DOHH2 (cell line): ENCODE data around the gene PIGS.
A peak's percentile ranks its signal among the peaks of the same experiment; 100 is the strongest.

ENCODE experiments used
- H3F3A ChIP-seq: fragments of 200-600 bp; sonication (generic), shearing (Covaris generic); 2 replicates; pipeline ENCODE4 v1.6.0; 2016; ENCODE audit warnings: antibody characterized with exemption, mild to moderate bottlenecking; ENCODE audit not compliant: control insufficient read depth, insufficient read depth
- H3K27ac ChIP-seq: fragments of 200-600 bp; sonication (generic); 2 replicates; pipeline ENCODE4 v1.5.1; 2014; ENCODE audit warnings: low read depth, mild to moderate bottlenecking, low read length, moderate library complexity
- H3K27me3 ChIP-seq: fragments of 200-600 bp; sonication (generic); 2 replicates; pipeline ENCODE4 v1.6.1; 2014; ENCODE audit warnings: mild to moderate bottlenecking, low read length, mixed read lengths; ENCODE audit not compliant: control insufficient read depth
- H3K36me3 ChIP-seq: fragments of 200-600 bp; sonication (generic); 2 replicates; pipeline ENCODE4 v1.6.1; 2014; ENCODE audit warnings: mild to moderate bottlenecking, low read length, moderate library complexity, mixed read lengths; ENCODE audit not compliant: control insufficient read depth
- H3K4me1 ChIP-seq: fragments of 200-600 bp; sonication (generic); 2 replicates; pipeline ENCODE4 v1.6.1; 2014; ENCODE audit warnings: mild to moderate bottlenecking, low read length, mixed read lengths; ENCODE audit not compliant: control insufficient read depth
- H3K4me2 ChIP-seq: fragments of 200-600 bp; sonication (generic); 2 replicates; pipeline ENCODE4 v1.6.0; 2014; ENCODE audit warnings: mild to moderate bottlenecking, low read length, moderate library complexity
- H3K4me3 ChIP-seq: fragments of 200-600 bp; sonication (generic); 2 replicates; pipeline ENCODE4 v1.5.1; 2014; ENCODE audit warnings: mild to moderate bottlenecking, low read length, mixed read lengths
- H3K79me2 ChIP-seq: fragments of 200-600 bp; sonication (generic); 2 replicates; pipeline ENCODE4 v1.6.1; 2014; ENCODE audit warnings: mild to moderate bottlenecking, low read length, mixed read lengths; ENCODE audit not compliant: control insufficient read depth
- H3K9me2 ChIP-seq: fragments of 200-600 bp; sonication (generic); replicated peaks from 2 replicates; pipeline ENCODE4 v1.6.1; 2014; ENCODE audit warnings: mild to moderate bottlenecking, low read length, mixed read lengths; ENCODE audit not compliant: control insufficient read depth
- H3K9me3 ChIP-seq: fragments of 200-600 bp; sonication (generic); 2 replicates; pipeline ENCODE4 v1.6.1; 2014; ENCODE audit warnings: antibody characterized with exemption, low read length, mixed read lengths; ENCODE audit not compliant: control insufficient read depth, insufficient read depth
- H4K20me1 ChIP-seq: fragments of 200-600 bp; sonication (generic); 2 replicates; pipeline ENCODE4 v1.6.0; 2014; ENCODE audit warnings: low read depth, mild to moderate bottlenecking, antibody characterized with exemption, low read length, moderate library complexity; ENCODE audit not compliant: control insufficient read depth, insufficient read depth
- CTCF ChIP-seq: fragments of 200-600 bp; sonication (generic); IDR thresholded peaks from one replicate; pipeline ENCODE4 v1.5.1; 2014; ENCODE audit warnings: antibody characterized with exemption, mild to moderate bottlenecking, low read depth, low read length; ENCODE audit not compliant: poor library complexity, severe bottlenecking
- EZH2phosphoT487 ChIP-seq: fragments of 200-600 bp; sonication (generic); IDR thresholded peaks from 2 replicates; pipeline ENCODE4 v1.6.1; 2017; ENCODE audit warnings: borderline replicate concordance, mild to moderate bottlenecking, antibody characterized with exemption, low read length, moderate library complexity, mixed read lengths

PIGS gene

DNA sequence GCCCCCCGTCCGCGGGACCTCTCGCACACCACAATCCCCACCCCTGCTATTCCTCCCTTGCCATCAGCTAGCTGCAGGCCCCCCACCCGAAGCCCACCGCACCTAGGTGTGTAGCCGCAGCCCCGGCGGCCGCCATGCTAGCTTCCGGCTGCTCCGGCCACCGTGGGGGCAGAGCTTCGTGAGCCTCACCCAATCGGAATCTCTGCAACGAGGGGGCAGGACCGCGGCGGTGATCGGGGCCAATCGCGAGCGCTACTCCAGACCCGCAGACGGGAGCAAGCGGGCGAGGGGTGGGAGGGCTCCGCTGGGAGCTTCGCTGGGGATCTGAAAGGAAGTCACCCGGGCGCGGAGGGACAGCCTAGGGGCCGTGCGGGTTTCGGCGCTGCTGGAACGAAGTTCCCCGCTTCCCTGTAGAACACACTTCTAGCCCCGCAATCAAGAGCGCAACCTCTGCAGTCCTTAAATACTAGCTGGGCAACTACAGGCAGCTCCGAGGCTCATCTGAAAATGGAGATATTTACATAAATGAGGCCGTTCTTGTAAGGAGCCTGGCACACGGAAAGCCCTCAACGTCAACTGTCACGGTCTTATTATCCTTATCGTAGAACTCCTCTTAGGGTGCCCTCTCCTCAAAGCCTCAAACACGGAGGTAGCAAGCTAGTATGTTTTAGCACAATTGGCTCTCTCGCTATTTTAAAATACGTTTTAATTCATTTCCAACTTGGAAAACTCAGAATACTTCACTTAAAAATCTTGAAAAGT lies at the start of gene PIGS:
PIGS (minus strand) TSS at position 164 of the 762 bp plus-strand sequence; CDS start at position 136, 28 bp downstream.
- H3K9me2 ChIP-seq = no peaks in the 10 kb centered on the region
- no peaks in the 10 kb centered on the region for H3K9me3 ChIP-seq
- peak within 1 kb of the TSS; percentile 84 for H3K4me3 ChIP-seq
- TF ChIP-seq EZH2phosphoT487 (no peak), CTCF (no peak)
- peaks cover 11% of the 10 kb centered on the region for H3F3A ChIP-seq
- no peaks in the 10 kb centered on the region for H3K27me3 ChIP-seq
- peaks cover 7% of the 10 kb centered on the region; the same call in 1 of the 2 replicates for H4K20me1 ChIP-seq
- H3K4me1 ChIP-seq = peaks cover 58% of the 10 kb centered on the region
- peaks cover 45% of the 10 kb centered on the region for H3K36me3 ChIP-seq
- peak within 1 kb of the TSS; percentile 92 for H3K4me2 ChIP-seq
- peak within 1 kb of the TSS; percentile 20; the same call in 1 of the 2 replicates for H3K27ac ChIP-seq
- H3K79me2 ChIP-seq = peaks cover 27% of the 10 kb centered on the region

DNA sequence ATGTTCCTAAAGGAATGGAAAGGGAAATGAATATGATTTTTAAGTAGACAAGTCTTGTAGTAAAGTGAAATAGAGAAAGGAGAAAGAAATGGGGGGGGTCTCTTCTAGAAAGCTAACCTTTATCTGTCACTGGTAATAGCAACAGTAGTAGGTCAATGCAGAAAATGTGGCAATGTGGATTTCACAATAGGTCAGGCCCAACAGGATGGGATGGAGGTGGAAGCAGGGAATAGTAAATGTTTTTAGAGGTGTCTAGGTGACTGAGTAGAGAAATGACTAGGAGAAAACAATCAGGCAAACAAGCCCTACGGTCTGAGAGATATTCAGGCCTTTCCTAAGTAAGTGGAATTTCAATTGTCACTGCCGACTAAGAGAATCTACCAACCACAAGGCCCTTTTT lies 48.7 kb upstream of the PIGS start:
- H3K9me3 ChIP-seq = no peaks in the 10 kb centered on the region
- H3F3A ChIP-seq = 0 out of 2 replicates have a peak, but pooled peaks cover 4% of the 10 kb centered on the region
- no peaks in the 10 kb centered on the region for H3K4me1 ChIP-seq
- H4K20me1 ChIP-seq = peaks cover 3% of the 10 kb centered on the region; the same call in 1 of the 2 replicates
- no peak overlapping the region for H3K27ac ChIP-seq
- no peak for TF ChIP-seq CTCF
- TF ChIP-seq EZH2phosphoT487 = no peak
- H3K27me3 ChIP-seq = no peaks in the 10 kb centered on the region
- no peak overlapping the region for H3K4me2 ChIP-seq
- H3K79me2 ChIP-seq = no peaks in the 10 kb centered on the region
- H3K9me2 ChIP-seq = no peaks in the 10 kb centered on the region
- no peak overlapping the region for H3K4me3 ChIP-seq
- peaks cover 97% of the 10 kb centered on the region for H3K36me3 ChIP-seq

GRCh38 chr17:28618464-28618863 lies 47.1 kb upstream of the PIGS start:
- H3K4me3 ChIP-seq = no peak overlapping the region
- H3K79me2 ChIP-seq = no peaks in the 10 kb centered on the region
- no peaks in the 10 kb centered on the region for H3K27me3 ChIP-seq
- no peak overlapping the region for H3K27ac ChIP-seq
- peaks cover 3% of the 10 kb centered on the region; the same call in 1 of the 2 replicates for H4K20me1 ChIP-seq
- no peak overlapping the region for H3K4me2 ChIP-seq
- H3K9me3 ChIP-seq = no peaks in the 10 kb centered on the region
- no peaks in the 10 kb centered on the region for H3K9me2 ChIP-seq
- no peaks in the 10 kb centered on the region for H3K4me1 ChIP-seq
- peaks cover 96% of the 10 kb centered on the region for H3K36me3 ChIP-seq
- TF ChIP-seq EZH2phosphoT487 (no peak), CTCF (no peak)
- H3F3A ChIP-seq = 0 out of 2 replicates have a peak, but pooled peaks cover 4% of the 10 kb centered on the region
